Measurements from ENCODE around the gene VASH2. TPM values are rescaled to one million over a fixed set of nuclear protein-coding genes. Genes with fewer than 3 reads are reported as not detected.

The VASH2 gene
- total and polyA plus RNA-seq, 2 of the 4 experiments (the other 2 are of a cell fraction), result 0.90 to 1.2 TPM

DNA sequence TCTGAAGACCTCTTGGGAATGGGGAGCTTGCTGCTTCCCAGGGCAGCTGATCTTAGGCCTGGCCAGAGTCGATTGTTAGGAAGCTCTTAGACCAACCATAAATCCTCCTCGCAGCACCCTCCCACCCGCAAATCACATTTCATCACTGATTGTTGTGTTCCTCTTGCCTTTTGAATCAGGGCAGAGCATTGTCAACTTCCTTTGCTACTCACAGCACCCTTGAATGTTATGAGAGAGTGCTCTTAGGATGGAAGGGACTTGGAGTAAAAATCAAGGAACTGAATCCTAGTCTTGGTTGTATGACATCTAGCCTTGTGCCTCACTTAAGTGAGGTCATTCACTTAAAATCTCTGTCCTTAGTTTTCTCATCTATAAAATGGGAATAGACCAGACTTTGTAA, 3.0 kb downstream of the VASH2 start:
- Histone ChIP-seq H3K18ac (ENCODE audit: low read depth, low read length) (no peak overlapping the region), H3K56ac (ENCODE audit: extremely low read depth, insufficient read depth, low read length) (no peak overlapping the region), H3K36me3 (ENCODE audit: control insufficient read depth, insufficient read depth, low read length) (peaks cover 10% of the 10 kb centered on the region; the same call in 1 of the 2 replicates), H3K79me1 (ENCODE audit: low read depth in 1 of 2, low read length in 2 of 2) (no peaks in the 10 kb centered on the region), H3K4me1 (ENCODE audit: control insufficient read depth, insufficient read depth, low read length) (peaks cover 8% of the 10 kb centered on the region), H2BK20ac (ENCODE audit: low read depth, low read length) (no peak overlapping the region), H2AK5ac (ENCODE audit: low read depth, low read length) (no peak overlapping the region), H3K9me1 (ENCODE audit: insufficient read depth, low read length) (peaks cover 9% of the 10 kb centered on the region), H3K27ac (ENCODE audit: insufficient read depth, low read length) (no peak overlapping the region), H2BK120ac (ENCODE audit: low read depth, low read length) (no peak overlapping the region), H2AK9ac (replicated peaks; ENCODE audit: low read depth, low read length, poor library complexity) (no peak overlapping the region), H2AFZ (replicated peaks; ENCODE audit: low read length, poor library complexity) (no peak overlapping the region), H3K14ac (replicated peaks; ENCODE audit: low read depth, low read length) (no peak overlapping the region), H3K4me3 (ENCODE audit: insufficient read depth, low read depth, low read length) (no peak overlapping the region), H3K4ac (ENCODE audit: low read depth, low read length) (no peak overlapping the region), H3K4me2 (ENCODE audit: low read depth, low read length) (no peak overlapping the region), H2BK5ac (ENCODE audit: low read depth, low read length, poor library complexity, severe bottlenecking) (no peak overlapping the region), H4K5ac (ENCODE audit: low read depth, low read length) (no peak overlapping the region), H4K91ac (ENCODE audit: insufficient read depth, low read depth, low read length) (no peak overlapping the region), H4K20me1 (ENCODE audit: insufficient read depth, low read length) (no peaks in the 10 kb centered on the region), H3K23ac (ENCODE audit: low read depth, low read length) (no peak overlapping the region), H3K27me3 (ENCODE audit: control insufficient read depth, insufficient read depth, low read length) (peaks cover 5% of the 10 kb centered on the region; the same call in 1 of the 2 replicates), H3K9ac (ENCODE audit: low read depth, low read length) (no peak overlapping the region), H2BK15ac (ENCODE audit: low read depth, low read length) (no peak overlapping the region), H4K8ac (ENCODE audit: low read depth in 2 of 2, low read length in 2 of 2) (no peak overlapping the region), H3K9me3 (ENCODE audit: control insufficient read depth, insufficient read depth, low read length) (no peaks in the 10 kb centered on the region)
- no peak for DNase-seq
- ATAC-seq (ENCODE audit: low read depth), result no peak
- BruUV-seq (replicated peaks), result no TSS peak
- no CpG with 5 or more reads among the region's 3 CpGs for WGBS, 2 experiments (ENCODE audit: extremely low coverage in 2 of 2, insufficient read length in 1 of 2)
- CTCF ChIA-PET, result no interaction called here
- intact Hi-C loops (cut with micrococcal nuclease) (no loop called here), dilution Hi-C loops (cut with HindIII; ENCODE audit: low sequenced_read_pairs, unreplicated experiment) (no loop called here), in situ Hi-C loops (cut with MboI; ENCODE audit: low sequenced_read_pairs) (no loop called here)
- TF ChIP-seq RCOR1 (IDR thresholded peaks at IDR 0.05; ENCODE audit: insufficient replicate concordance, low read length), result no peak
- no peak for TF ChIP-seq CHD1 (IDR thresholded peaks at IDR 0.05; ENCODE audit: low read depth, low read length)
- TF ChIP-seq POLR2A (IDR thresholded peaks at IDR 0.05; ENCODE audit: low read depth, low read length), result no peak
- no peak for TF ChIP-seq RAD21 (IDR thresholded peaks at IDR 0.05; ENCODE audit: low read length)
- no peak for TF ChIP-seq FOS (IDR thresholded peaks at IDR 0.05; ENCODE audit: low read depth, low read length)
- POLR2A ChIA-PET (ENCODE audit: unreplicated experiment), result no interaction called here
